HG02678 (cell line): ENCODE results near the gene CPEB1.
"Not testable (repeated sequence)": the region's sequence is repeated elsewhere in the genome, so short reads cannot be mapped to it uniquely, and the experiment has no call there.

Experiments
- ATAC-seq: cut with Tn5 transposase; IDR thresholded peaks from one replicate; pipeline ENCODE4 v1.9.1; 2021; ENCODE audit warnings: mild to moderate bottlenecking, moderate library complexity; ENCODE audit not compliant: unreplicated experiment

The CPEB1 gene

DNA sequence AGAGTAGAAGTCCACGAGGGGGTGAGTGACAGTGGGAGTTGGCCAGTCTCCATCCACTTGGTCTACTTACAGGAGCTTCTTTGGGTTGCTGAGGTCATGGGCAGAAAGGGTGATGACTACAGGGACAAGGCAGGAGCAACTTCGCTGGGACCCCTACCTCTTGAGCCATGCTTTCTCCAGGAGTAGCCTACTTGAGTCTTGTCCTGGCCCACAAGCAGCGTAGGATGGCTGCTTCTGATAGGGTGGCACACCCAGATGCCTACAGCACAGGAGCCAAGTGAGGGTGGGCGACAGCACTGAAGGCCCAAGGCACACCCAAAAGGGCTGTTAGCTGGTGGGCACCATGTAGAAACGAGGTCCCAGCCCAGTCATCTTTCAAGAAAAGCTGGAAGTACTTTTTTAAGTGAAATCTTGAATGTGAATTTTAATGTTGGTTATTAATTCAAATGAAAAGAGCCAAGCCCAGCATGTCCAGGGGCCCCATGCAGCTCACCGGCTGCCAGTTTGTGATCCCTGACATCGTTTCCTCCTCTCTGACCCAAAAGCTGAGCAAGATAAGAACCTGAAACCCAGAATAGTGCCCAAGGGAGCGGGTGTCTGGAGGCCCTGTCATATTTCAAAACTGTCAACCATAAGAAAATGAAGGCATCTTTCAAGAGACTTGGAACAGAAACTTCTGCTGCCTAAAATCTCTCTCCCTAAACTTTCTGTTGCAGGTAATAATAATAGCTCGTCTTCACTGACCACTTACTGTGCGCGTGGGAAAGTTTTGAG is 2.2 kb upstream of the CPEB1 start:
- ATAC-seq, result no peak

DNA sequence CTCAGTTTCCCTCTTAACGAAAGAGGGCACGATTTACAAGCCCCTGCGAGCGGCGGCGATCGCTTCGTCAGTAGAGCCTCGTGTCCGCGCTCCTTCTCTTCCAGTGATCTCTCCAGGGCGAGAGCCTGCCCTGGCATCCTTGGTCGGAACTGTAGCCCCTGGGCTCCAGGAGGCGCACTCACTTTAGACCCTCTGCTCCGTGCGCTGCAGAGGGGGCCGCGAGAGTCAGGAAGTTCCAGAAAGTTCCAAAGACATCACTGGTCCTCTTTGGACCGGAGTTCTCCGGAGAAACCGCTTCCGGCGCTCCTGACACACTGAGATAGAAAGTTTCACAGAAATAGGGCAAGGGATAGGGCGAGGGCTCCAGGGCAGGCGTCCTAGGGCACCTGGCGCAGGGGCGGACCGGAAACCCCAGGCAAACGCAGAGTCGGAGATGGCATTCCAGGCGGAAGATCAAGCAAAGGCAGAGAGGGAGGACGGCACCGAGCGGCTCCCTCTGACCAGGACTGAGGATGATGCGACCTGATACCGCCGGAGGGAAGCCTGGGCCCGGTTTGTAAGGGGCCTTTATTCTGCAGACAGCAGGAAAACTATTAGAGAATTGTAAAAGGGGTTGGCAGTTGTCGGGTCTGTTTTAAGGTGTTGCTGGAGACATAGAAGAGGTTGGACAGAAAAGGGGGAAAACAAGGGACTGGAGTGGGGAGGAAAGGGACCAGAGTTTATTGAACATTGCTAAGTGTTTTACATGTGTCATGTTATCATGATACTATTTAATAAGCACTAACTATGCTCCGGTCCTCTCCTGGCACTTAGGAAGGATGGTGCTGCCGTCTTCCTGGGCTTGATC is 1.3 kb upstream of the CPEB1 start:
- ATAC-seq, result no peak

DNA sequence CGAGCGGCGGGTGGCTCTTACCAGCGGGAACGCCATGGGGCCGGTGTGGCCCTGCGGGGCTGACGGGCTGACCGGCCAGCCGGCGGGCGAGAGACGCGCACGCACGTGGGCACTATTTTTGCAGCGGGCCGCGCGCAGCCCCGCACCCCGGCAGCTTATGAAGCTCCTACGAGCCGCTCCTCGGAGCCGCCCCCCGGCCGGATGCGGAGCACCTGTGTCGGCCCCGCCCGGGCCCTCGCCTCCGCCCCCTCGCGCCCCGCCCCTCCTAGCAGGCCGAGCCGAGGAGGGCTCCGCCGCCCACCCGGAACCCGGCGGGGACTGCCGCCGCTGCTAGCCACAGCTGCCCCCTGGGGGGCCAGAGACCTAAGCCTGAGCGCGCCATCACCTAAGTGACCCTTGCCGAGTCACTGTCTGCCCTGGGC is 683 bp upstream of the CPEB1 start:
- no peak for ATAC-seq

DNA sequence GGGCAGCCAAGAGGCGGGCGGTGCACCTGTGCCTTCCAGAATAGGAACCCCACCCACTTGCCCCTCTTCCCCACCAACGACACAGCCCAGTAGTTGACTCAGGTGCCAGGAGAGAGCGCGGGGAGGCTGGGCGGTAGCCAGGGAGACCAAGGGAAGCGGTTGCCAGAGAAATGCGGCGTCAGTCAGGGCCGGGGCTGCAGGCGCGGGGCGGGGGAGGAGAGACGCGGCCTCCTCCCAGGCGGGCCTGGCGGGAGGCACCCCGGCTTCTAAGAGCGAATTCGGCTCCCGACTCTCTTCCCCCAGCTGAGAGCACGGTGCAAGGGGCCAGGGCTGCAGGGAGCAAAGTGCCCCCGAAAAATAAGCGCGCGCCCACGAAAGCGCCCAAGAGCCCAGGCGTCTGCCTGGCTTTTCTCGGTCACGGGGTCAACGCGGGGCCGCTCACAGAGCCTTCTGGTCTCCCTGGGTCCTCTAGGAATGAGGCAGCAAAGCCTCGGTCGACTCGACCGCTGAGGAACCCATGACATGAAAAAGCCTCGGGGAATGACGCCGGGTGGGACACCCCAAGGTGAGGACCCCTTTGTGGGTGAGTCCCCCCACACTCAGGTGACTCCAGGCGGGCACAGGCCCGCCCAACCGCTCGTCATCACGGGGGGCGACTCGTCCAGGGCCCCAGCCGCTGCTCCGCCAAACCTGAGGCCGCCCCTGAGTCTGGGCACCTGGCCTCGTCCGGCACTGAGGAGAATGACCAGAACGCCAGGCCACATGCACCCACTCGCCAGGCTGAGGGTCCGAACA is 716 bp downstream of the CPEB1 start:
- ATAC-seq, result no peak

DNA sequence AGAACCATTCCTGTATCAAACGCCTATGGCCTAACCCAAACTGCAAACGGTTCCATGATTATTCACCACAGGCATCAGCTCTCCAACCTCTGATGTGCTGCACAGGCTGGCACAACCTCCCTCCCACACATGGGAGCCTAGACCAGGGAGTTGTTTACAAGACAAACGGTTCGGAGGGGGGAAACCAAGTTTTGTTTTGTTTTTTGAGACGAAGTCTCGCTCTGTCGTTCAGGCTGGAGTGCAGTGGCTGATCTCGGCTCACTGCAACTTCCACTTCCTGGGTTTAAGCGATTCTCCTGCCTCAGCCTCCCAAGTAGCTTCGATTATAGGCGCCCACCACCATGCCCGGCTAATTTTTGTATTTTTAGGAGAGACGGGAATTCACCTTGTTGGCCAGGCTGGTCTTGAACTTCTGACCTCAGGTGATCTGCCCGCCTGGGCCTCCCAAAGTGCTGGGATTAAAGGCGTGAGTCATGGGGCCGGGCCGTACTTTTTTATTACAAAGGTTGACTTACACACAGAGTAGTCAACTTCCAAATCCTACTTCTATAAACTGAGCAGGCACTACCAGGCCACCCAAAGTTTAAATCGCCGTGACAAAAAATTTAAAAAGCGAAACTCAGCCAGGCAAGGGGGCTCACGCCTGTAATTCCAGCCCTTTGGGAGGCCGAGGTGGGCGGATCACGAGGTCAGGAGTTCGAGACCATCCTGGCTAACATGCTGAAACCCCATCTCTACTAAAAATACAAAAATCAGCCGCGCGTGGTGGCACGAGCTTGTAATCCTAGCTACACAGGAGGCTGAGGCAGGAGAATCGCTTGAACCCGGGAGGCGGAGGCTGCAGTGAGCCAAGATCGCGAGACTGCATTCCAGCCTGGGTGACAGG is 2.0 kb downstream of the CPEB1 start:
- not testable (repeated sequence) for ATAC-seq

DNA sequence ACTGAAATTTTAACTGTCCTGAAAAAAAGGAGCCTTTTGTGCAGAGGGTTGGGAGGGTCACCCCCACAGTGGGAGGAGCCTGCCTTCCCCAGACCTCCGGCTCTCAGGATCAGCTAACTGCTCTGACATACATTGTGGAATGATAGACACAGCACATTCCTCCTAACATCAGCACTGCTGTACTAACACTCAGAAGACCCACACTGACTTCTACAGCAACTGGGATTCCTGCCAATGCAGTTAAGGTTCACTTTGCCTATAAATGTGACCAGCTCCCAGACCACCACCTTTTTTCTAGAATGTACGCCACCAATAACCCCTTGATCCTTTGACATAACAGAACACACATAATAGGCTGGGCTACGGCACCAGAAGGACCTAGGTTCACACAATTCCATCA is 3.2 kb downstream of the CPEB1 start:
- ATAC-seq, result no peak

DNA sequence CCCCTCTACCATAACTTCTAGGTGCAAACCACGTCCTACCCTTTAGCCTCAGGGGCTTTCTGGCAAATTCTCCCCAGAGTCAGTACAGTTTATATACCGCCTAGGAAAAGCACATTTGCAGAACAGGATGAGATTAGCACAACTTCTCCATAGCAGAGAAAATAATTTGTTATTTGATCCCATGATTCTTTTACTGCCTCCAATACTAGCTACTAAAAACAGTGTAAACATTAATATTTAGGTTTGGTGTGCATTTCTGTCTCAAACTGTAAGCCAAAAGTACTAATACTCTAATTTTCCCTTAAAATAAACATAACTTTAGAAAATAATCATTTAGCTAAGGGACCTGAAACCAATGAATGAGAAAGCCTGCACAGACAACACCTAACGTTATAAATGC is 4.5 kb downstream of the CPEB1 start:
- no peak for ATAC-seq

DNA sequence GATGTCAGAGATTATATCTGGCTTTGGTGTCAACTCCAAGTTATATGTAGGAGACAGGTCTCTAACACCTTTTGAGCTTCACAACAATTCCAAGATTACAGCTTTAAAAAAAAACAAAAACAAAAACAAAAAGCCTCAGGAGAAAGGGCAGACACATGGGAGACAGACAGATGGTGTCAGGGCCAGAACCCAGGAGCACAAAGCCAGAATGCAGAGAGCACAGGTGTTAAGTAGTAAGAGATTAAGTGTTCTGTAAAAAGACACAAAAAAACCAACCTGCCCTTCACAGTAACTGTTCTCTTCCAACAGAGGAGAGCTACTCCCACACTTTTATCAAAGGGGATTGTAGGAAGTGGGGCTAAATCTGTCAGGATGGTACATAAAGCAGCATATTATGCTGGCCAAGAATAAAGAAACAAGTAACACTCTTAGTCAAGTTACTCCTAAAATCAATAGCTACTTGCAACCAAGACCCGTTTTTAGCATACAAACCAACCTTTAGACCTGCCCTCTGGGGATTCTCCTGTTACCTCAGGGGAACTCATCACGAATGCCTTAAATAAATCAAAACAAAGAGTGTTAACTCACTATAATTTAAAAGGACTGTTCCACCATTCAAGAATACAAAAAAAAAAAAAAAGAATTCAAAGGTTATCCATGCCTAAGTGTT is 5.9 kb downstream of the CPEB1 start:
- no peak for ATAC-seq

DNA sequence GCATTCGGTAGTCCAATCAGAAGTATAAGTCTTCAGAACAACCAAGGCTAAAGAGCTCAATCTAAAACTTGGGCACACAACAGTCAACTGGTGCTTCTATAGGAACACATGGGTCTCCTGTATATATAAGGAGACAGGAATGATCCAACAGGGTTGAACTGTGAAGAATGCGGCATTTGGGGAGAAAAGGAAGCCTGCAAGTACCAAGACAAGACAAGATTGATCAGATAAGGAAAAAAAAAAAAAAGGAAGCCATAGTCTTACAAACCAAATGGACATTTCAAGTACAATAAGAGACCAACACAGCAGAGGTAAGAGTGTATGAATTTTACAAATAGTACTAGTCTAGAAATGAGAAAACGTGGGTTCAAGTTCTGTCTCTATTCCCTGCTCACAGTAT is 6.5 kb downstream of the CPEB1 start:
- no peak for ATAC-seq

DNA sequence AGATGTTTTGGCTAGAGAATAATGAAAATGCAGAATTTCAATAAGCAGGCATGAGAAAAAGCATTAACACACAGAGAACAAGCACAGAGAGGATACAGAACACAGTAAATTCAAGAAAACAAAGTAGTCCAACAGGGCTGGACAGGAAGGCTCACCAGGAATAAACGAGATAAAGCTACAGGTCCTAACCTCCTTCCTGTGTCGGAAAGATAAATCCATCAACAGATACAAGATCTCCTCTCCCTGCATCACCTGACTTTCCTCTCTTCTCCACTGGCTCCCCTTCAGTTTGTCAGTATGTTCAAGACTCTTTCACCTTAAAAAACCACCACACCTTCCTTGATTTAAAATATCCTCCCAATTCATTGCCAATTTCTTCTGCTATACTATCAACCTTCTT is 11.4 kb downstream of the CPEB1 start:
- no peak for ATAC-seq

DNA sequence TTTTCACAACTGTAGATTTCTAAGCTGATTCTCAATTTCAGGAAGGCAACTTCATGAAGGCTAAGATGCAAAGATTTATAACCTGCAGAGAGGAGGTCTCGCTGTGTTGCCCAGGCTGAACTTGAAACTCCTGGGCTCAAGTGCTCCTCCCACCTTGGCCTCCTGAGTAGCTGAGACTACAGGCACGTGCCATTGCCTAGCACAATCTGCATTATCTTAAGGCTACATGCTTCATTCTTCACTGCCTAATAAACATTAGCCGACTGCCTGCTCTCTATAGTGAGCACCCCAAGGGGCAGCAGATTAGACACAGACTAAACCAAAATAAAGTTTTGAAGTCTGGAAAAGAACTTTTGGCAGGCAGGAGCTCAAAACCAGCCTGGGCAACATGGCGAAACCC is 17.1 kb downstream of the CPEB1 start:
- ATAC-seq, result no peak

DNA sequence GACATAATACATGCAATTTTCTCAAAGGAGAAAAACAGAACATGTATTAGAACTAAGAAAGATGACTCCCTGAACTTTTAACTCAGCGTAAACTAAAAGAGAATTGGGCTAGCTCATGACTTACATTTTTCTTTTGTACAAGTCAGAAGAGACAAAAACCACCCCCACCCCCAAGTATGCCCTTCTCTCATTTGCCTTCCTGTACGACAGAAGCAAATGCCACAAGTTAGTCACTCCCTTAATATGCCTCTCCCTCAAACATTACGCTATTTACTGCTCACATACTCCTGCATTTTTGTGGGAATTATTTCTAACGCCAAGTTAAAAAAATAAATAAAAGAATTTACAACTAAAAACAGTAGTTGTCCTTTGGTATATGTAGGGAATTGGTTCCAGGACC is 22.0 kb downstream of the CPEB1 start:
- no peak for ATAC-seq

DNA sequence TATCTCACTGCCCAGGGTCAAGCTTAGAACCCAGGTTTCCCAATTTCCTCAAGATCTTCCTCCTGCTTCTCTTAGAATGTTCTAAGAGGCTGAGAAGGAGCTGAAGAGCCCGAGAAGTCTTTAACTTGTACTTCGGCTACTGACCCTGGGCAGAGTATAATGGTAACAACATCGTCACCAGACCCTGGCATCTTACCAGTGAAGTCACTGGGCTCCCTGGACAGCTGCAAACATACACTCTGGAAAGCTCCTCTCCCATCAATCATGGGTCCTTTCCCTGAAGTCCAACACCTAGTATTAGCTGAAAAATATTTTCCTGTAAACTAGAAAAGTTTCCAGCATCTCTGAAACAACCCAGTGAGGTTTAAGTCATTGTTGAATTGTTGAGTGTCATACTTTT is 22.7 kb downstream of the CPEB1 start:
- ATAC-seq, result no peak

DNA sequence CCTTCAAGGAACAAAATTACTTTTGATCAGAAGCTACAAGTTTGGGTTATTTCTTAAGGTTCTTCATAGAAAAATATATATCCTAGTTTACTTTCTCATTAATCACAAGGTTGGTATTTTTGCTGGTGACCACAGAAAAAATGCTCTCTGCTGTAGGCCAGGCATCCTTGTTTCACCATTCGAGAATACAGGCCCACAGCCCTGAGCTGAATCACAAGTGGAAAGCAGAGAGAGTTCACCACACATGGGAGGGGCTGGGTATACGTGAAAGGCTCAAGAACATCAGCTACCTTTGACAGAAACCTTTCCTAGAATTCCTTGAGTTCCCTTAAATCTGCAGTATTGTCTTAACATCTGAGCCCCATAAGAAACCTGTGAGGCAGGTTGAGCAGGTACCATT is 23.2 kb downstream of the CPEB1 start:
- no peak for ATAC-seq

DNA sequence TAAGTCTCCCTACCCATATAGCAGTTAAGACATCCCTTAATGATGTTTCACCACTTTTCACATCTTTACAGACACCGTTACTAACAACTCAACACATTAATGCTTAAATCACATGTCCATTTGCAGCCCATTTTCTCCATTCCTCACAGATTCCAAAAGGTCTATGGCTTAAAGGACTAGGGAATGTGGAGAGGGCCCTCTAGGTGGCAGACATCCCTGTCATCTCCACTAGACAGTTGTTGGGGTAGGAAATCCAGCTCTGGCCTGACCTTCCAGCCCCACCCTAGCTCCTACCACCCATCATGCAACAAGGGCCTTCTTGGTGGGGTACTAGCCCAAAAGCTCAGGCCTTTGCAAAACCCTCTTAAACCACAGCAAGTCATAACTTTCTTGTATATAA is 25.2 kb downstream of the CPEB1 start:
- no peak for ATAC-seq

DNA sequence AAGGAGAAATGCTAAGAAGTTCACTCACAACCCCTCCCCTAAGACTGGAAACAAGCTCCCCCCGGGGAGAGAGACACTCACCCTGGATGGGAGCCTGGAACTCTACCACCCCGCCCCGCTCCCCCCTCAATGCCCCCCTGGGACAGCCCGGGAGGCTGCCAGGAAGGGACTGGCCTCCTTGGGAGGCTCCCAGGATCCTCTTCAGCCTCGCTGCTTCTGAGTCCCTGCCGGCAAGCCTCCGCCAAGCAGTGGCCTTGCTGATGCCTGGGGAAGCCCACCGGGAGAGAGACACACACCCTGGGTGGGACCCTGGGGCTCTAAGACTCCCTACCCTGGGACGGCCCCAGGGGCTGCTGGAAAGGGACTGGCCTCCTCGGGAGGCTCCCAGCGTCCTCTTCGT is 33.4 kb downstream of the CPEB1 start:
- no peak for ATAC-seq

DNA sequence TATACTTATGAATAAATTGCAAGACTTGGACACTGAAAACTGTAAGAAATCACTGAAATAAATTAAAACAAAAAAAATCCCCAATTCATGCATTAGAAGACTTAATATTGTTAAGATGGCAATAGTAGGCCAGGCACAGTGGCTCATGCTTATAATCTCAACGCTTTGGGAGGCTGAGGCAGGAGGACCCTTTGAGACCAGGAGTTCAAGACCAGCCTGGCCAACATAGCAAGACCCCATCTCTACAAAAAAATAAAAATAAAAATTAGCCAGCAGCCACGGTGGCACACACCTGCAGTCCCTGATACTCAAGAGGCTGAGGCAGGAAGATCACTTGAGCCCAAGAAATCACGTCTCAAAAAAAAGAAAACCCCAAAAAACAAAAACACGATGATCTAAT is 35.8 kb downstream of the CPEB1 start:
- no peak for ATAC-seq

DNA sequence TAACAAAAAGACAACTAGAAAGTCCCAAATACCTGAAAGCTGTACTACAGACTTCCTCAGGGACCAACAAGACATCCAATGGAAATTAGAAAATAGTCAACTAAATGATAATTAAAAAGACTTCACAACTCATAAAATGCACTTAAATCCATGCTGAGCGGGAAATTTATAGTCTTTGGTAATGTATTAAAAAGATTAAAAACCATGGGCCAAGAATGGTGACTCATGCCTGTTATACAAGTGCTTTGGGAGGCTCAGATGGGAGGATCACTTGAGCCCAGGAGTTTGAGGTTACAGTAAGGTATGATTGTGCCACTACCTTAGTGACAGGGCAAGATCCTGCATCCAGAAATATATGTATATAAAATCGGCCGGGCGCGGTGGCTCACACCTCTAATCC is 45.0 kb downstream of the CPEB1 start:
- no peak for ATAC-seq

DNA sequence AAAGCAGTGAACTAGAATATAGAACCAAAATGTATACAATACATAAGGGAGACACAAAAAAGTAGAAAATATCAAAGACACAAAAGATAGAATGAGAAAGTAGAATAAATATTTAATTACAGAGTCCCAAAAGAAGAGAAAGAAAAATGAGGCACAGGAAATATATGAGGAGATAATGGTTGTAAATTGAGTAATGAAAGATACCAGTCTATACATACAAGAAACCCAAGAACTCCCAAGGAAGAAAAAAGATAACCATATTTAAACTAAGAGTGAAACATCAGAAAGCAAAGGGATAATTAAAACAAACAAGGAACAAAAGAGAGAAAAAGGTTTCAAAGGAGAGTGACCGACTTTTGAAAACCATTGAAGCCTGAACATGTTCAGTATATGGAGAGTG is 47.3 kb downstream of the CPEB1 start:
- ATAC-seq, result no peak

DNA sequence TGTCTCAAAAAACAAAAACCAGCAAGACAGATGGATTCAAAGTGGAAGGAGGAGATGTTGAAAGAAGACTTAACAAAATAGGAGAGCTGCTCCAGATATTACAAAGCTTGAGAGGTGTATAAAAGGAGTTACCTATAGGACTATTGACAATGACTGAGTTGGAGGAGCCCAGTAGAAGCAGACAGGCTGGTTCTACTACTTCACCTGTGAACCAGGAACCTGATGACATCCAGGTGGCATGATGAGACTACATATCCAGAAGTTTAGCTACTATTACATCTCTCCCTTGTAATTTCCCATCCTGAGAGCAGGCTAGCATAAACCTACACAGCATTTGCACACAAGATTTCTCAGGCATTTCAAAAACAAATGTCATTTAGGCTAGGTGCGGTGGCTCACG is 49.3 kb downstream of the CPEB1 start:
- ATAC-seq, result no peak
